Activated T-cell treated with anti-CD3 and anti-CD28 coated beads, Interleukin-2, amount 50 U/mL, for 24 hours (primary cell): ENCODE results near the gene IL21R.

Experiments
- DNase-seq: peaks from one replicate; pipeline ENCODE4 v3.0.0-alpha.2; 2020
- H3K27ac Mint-ChIP-seq: 2 replicates; pipeline ENCODE4 v1.8.0; 2020; ENCODE audit warnings: mild to moderate bottlenecking, mixed read lengths
- H3K27me3 Mint-ChIP-seq: 2 replicates; pipeline ENCODE4 v1.8.0; 2020; ENCODE audit warnings: mixed read lengths
- H3K36me3 Mint-ChIP-seq: 2 replicates; pipeline ENCODE4 v1.8.0; 2020; ENCODE audit warnings: low read depth, mixed read lengths
- H3K4me1 Mint-ChIP-seq: 2 replicates; pipeline ENCODE4 v1.8.0; 2020; ENCODE audit warnings: low read depth, mixed read lengths
- H3K4me3 Mint-ChIP-seq: 2 replicates; pipeline ENCODE4 v1.8.0; 2020; ENCODE audit warnings: mild to moderate bottlenecking, moderate library complexity, mixed read lengths
- H3K9me3 Mint-ChIP-seq: 2 replicates; pipeline ENCODE4 v1.8.0; 2020; ENCODE audit warnings: mixed read lengths

IL21R gene

DNA sequence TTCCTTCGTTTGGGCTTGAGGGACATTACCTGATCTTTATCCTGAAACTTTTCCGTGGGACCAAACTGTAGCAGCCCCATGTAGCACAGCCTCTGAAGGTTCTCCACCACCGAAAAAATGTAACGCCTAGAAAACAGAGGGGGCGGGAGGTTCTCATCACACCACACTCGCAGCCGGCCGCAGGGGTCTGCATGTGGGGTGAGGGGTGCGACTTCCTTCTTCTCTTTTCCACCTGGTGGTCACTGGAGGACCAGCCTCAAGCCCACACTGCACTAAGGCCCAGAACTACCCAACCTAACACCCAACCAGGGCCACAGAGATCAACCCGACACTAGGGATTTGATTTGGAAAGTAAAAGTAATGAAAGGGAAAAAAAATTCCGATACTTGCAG is 90.6 kb downstream of the IL21R start:
- H3K4me3 Mint-ChIP-seq: no peak overlapping the region
- H3K36me3 Mint-ChIP-seq: peaks cover 99% of the 10 kb centered on the region
- no peak overlapping the region for H3K27ac Mint-ChIP-seq
- no peaks in the 10 kb centered on the region for H3K9me3 Mint-ChIP-seq
- no peaks in the 10 kb centered on the region for H3K4me1 Mint-ChIP-seq
- DNase-seq: no peak
- no peaks in the 10 kb centered on the region for H3K27me3 Mint-ChIP-seq

DNA sequence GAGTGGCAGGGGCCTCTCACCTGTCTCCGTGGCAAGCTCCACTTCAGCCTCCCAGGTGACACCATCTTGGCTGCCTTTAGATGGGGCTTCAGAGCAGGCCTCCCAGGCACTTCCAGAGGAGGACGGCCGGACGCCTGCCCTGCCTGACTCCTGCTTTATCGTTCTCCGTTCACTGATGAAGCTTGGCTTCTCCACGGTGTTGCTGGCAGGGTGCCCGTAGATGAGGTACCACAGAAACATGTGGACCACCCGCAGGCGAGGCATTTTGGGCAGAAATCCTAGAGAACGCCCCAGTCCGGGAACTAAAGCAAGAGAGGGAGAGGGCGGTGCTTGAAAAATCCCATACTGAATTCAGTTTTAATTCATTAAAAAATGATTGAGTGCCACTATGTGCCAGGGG is 93.2 kb downstream of the IL21R start:
- H3K27ac Mint-ChIP-seq: no peak overlapping the region
- H3K4me3 Mint-ChIP-seq: no peak overlapping the region
- DNase-seq: no peak
- H3K27me3 Mint-ChIP-seq: no peaks in the 10 kb centered on the region
- no peaks in the 10 kb centered on the region for H3K9me3 Mint-ChIP-seq
- H3K36me3 Mint-ChIP-seq: peaks cover 95% of the 10 kb centered on the region
- no peaks in the 10 kb centered on the region for H3K4me1 Mint-ChIP-seq

DNA sequence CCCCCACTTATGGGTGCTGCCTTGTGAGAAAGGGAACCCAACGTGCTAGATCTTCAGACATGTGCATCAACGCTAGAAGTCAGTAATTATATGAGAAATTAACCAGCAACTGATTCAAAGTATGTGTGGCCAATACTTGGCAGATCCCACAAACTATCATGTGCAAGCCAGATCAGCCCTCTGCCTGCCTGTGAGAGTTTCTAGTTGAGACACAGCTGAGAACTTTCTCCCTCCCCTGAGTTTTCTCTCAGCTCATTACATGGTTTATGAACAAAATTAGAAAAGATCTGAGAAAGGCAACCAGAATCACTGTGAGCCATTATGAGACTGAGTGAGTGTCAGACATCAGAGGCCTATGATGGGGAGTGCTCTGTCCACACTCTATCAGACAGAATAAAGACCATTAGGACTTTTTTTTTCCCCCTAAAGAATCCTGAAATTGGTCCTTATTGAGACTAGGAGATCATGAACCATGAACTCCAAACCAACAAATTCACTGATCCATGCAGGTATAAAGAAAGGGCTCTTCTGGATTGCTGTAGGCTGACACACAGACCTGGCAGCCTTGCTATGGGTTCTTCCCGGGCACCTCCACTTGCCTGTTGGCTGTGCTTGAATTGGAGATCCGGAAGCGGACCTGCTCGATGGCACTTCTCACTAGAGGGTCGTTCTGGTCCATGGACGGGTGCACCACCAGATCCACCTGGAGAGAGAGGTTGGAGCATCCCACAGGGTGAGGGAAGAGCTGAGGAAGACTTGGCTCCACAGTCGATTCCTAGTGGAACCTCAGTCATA is 96.3 kb downstream of the IL21R start:
- Mint-ChIP-seq H3K36me3 (peaks cover 95% of the 10 kb centered on the region), H3K4me1 (no peaks in the 10 kb centered on the region), H3K27ac (no peak overlapping the region), H3K4me3 (no peak overlapping the region), H3K9me3 (no peaks in the 10 kb centered on the region), H3K27me3 (no peaks in the 10 kb centered on the region)
- no peak for DNase-seq

DNA sequence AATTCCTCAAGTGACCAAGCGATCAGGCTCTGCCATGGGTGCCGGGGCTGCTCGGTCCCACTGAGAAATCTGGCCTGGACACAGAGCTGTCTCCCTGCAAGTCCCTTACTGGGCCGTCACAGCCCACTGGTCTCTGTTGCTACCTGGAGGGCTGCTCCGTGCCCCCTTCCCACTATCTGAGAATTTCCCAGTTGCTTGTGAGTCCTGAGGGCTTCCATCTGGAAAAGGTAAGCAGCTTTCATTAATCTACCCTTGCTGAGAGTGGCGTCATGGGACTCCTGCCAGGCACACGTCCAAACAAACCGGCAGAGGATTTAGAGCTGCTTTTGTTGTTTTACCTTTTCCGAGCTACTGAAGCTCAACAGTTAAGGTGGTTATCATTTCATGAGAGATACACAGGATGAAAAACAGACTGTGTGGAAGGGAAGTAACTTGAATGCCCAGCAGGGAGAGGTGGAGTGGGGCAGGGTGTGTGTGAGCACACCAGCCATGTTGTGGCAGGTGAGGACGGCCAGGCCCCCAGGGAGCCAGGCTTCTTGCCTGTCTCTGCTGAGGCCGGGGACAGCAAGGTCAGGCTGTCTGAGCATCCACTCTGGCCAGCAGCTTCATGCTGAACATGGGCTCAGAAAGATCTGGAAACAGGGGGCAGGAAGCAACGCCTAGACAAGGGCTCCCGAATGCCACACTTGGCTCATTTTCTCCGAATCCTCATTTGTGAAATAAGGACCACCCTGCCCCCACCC is 97.1 kb downstream of the IL21R start:
- Mint-ChIP-seq H3K4me1 (no peaks in the 10 kb centered on the region), H3K36me3 (peaks cover 96% of the 10 kb centered on the region), H3K27me3 (no peaks in the 10 kb centered on the region), H3K9me3 (no peaks in the 10 kb centered on the region), H3K27ac (no peak overlapping the region), H3K4me3 (no peak overlapping the region)
- no peak for DNase-seq

DNA sequence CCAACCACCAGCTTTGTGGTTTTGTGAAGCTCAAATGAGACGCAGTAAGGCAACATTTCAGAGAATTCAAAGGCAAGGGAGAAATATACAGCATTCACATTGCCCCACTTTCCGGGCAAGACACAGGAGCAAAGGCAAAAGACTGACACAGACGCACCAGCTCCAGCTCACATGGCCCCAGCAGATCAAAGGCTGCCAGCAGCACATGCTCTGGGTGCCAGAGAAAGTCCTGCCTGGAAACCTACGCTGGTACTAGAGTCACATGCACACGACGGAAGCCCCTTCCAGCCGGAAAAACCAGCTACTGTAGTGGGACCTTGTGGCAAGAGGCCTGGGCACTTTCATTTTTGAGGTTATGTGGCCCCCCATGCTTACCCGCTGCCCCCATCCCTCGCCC is 97.7 kb downstream of the IL21R start:
- peaks cover 96% of the 10 kb centered on the region for H3K36me3 Mint-ChIP-seq
- H3K27ac Mint-ChIP-seq: no peak overlapping the region
- no peak for DNase-seq
- no peaks in the 10 kb centered on the region for H3K4me1 Mint-ChIP-seq
- no peaks in the 10 kb centered on the region for H3K9me3 Mint-ChIP-seq
- no peaks in the 10 kb centered on the region for H3K27me3 Mint-ChIP-seq
- no peak overlapping the region for H3K4me3 Mint-ChIP-seq

DNA sequence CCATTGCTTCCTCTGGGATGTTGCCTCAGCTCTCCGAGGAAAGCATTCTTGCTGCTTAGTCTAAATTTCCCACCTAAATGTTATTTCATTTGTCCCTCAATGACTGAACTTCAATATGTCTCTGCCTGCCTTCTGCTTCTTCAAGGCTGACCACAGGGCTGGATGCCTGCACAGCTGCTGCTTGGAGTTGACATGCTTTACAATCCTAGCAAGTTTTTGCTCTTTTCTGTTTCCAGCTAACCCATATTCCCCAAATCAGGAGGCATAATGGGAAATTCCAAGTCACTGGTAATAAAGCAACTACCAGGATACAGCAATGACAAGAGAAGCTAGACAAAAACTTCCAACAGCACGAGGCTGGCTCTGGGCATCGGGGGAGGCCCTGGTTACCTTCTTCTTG is 98.8 kb downstream of the IL21R start:
- Mint-ChIP-seq H3K4me3 (no peak overlapping the region), H3K9me3 (no peaks in the 10 kb centered on the region), H3K4me1 (no peaks in the 10 kb centered on the region), H3K27me3 (no peaks in the 10 kb centered on the region), H3K36me3 (peaks cover 94% of the 10 kb centered on the region), H3K27ac (no peak overlapping the region)
- DNase-seq: no peak
